HepG2 (cell line): Measurements from ENCODE around the gene C21orf58. TPM values are rescaled to one million over a fixed set of nuclear protein-coding genes. Genes with fewer than 3 reads are reported as not detected.
A peak's percentile ranks its signal among the peaks of the same experiment; 100 is the strongest.

Experiments
- ATF7 ChIP-seq, 2 experiments: fragments of 450-650 bp in 1 of 2; sonication (generic) in 1 of 2; formaldehyde crosslinking in 1 of 2; IDR thresholded peaks; 2 replicates each; pipeline versions ENCODE4 v1.4.0 to v1.6.1; 2016 to 2020; ENCODE audit warnings: antibody characterized with exemption in 1 of 2, mild to moderate bottlenecking in 1 of 2, missing genetic modification reagents in 1 of 2
- DPF2 ChIP-seq: sonication (generic); formaldehyde crosslinking; IDR thresholded peaks from 2 replicates; pipeline ENCODE4 v1.4.0; 2020; ENCODE audit warnings: mild to moderate bottlenecking, low read depth, missing genetic modification reagents, borderline replicate concordance
- EZH2 ChIP-seq: conservative IDR thresholded peaks from 2 replicates; pipeline ENCODE4 v1.6.1; 2012; ENCODE audit warnings: mild to moderate bottlenecking, low read depth, low read length, moderate library complexity
- FOXA3 ChIP-seq: IDR thresholded peaks from 2 replicates; pipeline ENCODE4 v1.6.1; 2016; ENCODE audit warnings: missing genetic modification reagents, missing compliant biosample characterization
- MAFK ChIP-seq, 2 experiments: IDR thresholded peaks in 1 of 2; conservative IDR thresholded peaks in 1 of 2; 2 replicates each; pipeline ENCODE4 v1.6.1; 2011; ENCODE audit warnings: improper control_type of control experiment in 2 of 2, low read length in 2 of 2
- MAZ ChIP-seq, 2 experiments: sonication (generic) in 1 of 2; formaldehyde crosslinking in 1 of 2; IDR thresholded peaks; 2 replicates each; pipeline versions ENCODE4 v1.5.0 to v1.6.1; 2012 to 2020; ENCODE audit warnings: low read depth in 2 of 2, mild to moderate bottlenecking in 2 of 2, borderline replicate concordance in 1 of 2, improper control_type of control experiment in 1 of 2, low read length in 1 of 2, missing genetic modification reagents in 1 of 2, moderate library complexity in 1 of 2
- NR2F1 ChIP-seq, 2 experiments: fragments of 450-650 bp in 1 of 2; formaldehyde crosslinking in 1 of 2; IDR thresholded peaks; 2 replicates each; pipeline versions ENCODE4 v1.5.0 to v1.6.1; 2016 to 2020; ENCODE audit warnings: mild to moderate bottlenecking in 1 of 2, missing compliant biosample characterization in 1 of 2, missing genetic modification reagents in 1 of 2, moderate library complexity in 1 of 2
- POLR2AphosphoS2 ChIP-seq: IDR thresholded peaks from 2 replicates; pipeline ENCODE4 v1.6.1; 2011; ENCODE audit warnings: low read depth, low read length, improper control_type of control experiment
- RFX5 ChIP-seq: IDR thresholded peaks from 2 replicates; pipeline ENCODE4 v1.6.1; 2011; ENCODE audit warnings: low read depth, low read length, improper control_type of control experiment
- SP1 ChIP-seq, 2 experiments: fragments of 450-650 bp in 1 of 2; sonication (generic) in 1 of 2; formaldehyde crosslinking in 1 of 2; IDR thresholded peaks; 2 replicates each; pipeline versions ENCODE4 v1.4.0 to v1.6.1; 2016 to 2020; ENCODE audit warnings: missing genetic modification reagents in 1 of 2
- SSRP1 ChIP-seq: IDR thresholded peaks from 2 replicates; pipeline ENCODE4 v1.6.1; 2016; ENCODE audit warnings: control low read depth
- ZBTB7A ChIP-seq: sonication (generic); formaldehyde crosslinking; IDR thresholded peaks from 2 replicates; pipeline ENCODE4 v1.8.0; 2022; ENCODE audit warnings: mild to moderate bottlenecking, missing genetic modification reagents
- ZNF263 ChIP-seq: sonication (generic); formaldehyde crosslinking; IDR thresholded peaks from 2 replicates; pipeline ENCODE4 v1.4.0; 2020; ENCODE audit warnings: missing genetic modification reagents
- polyA plus RNA-seq, 8 experiments: library from polyadenylated mRNA; depleted of rRNA in 3 of 8; stranded (reverse) in 7 of 8; unstranded in 1 of 8; fragments of >200 nt; fragmentation: Illumina TruSeq in 4 of 8; extraction: Trizol in 4 of 8; gene quantifications; 2 replicates each; pipeline versions ENCODE4 v1.2.1 to v1.2.3, GENCODE V29; 2011 to 2016; ENCODE audit warnings: low read depth in 4 of 8, missing spikeins in 1 of 8, mixed read lengths in 1 of 8; ENCODE audit not compliant: insufficient read depth in 1 of 8
- total RNA-seq, 5 experiments: library from RNA; depleted of rRNA; stranded (reverse); fragments of >200 nt; fragmentation: Illumina TruSeq; extraction: Trizol; gene quantifications; 2 replicates each; pipeline ENCODE4 v1.2.3, GENCODE V29; 2016; ENCODE audit warnings: low read depth in 1 of 5
- TF ChIP-seq, protein P1 (sequence below): sonication (generic); formaldehyde crosslinking; IDR thresholded peaks from 2 replicates; pipeline ENCODE4 v1.4.0; 2020; ENCODE audit warnings: missing genetic modification reagents, mild to moderate bottlenecking, borderline replicate concordance
- TF ChIP-seq, protein P2 (sequence below): IDR thresholded peaks from 2 replicates; pipeline ENCODE4 v1.6.1; 2016
- TF ChIP-seq, protein P3 (sequence below): sonication (generic); formaldehyde crosslinking; IDR thresholded peaks from 2 replicates; pipeline ENCODE4 v1.9.0; 2021; ENCODE audit warnings: missing genetic modification reagents, mild to moderate bottlenecking, borderline replicate concordance
- TF ChIP-seq, protein P4 (sequence below): IDR thresholded peaks from 2 replicates; pipeline ENCODE4 v1.6.1; 2016; ENCODE audit warnings: low read depth, missing genetic modification reagents, missing compliant biosample characterization

C21orf58 gene
- total and polyA plus RNA-seq, 2 of the 13 experiments (the other 11 are each of a cell fraction or from before 2014, with no cell fraction given), result 3.5 to 6.8 TPM

DNA sequence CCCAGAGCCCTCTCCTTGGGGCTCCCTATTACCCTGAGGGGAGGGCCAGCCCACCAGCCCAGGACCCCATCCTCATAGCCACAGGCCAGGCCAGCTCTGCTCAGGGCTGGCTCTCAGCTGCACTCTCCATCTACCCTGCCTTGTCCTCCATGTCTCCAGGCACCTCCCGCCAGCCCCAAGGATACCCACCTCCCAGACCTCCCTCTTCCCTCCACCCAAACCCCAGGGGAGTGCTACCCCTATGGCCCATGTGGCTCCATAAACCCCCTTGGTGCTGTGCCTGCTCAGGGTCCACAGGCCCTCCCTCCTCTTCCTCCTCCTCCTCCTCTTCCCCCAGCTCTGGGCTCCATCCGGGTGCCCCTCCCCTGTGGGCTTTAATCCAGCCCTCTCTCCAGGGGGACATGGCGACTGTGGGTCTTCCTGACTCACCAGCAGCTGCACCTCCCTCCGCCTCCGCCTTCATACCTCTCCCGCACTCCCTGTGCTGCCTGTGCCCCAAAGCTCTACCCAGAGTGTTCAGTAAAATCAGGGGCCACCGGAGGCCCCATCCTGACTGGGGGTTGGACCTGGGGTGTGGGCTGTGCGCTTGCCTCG lies 28.4 kb downstream of the C21orf58 start (continued):
- TF ChIP-seq, protein P1, sequence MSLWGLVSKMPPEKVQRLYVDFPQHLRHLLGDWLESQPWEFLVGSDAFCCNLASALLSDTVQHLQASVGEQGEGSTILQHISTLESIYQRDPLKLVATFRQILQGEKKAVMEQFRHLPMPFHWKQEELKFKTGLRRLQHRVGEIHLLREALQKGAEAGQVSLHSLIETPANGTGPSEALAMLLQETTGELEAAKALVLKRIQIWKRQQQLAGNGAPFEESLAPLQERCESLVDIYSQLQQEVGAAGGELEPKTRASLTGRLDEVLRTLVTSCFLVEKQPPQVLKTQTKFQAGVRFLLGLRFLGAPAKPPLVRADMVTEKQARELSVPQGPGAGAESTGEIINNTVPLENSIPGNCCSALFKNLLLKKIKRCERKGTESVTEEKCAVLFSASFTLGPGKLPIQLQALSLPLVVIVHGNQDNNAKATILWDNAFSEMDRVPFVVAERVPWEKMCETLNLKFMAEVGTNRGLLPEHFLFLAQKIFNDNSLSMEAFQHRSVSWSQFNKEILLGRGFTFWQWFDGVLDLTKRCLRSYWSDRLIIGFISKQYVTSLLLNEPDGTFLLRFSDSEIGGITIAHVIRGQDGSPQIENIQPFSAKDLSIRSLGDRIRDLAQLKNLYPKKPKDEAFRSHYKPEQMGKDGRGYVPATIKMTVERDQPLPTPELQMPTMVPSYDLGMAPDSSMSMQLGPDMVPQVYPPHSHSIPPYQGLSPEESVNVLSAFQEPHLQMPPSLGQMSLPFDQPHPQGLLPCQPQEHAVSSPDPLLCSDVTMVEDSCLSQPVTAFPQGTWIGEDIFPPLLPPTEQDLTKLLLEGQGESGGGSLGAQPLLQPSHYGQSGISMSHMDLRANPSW (CRISPR knock-in tag), result no peak
- TF ChIP-seq SP1 (IDR thresholded peaks at IDR 0.05) (no peak), SP1 (CRISPR knock-in tag; IDR thresholded peaks at IDR 0.05) (no peak), DPF2 (no peak), ZBTB7A (CRISPR knock-in tag) (0 out of 2 replicates have a peak, but pooled peaks have one; percentile 1), SSRP1 (0 out of 2 replicates have a peak, but pooled peaks have one; percentile 35), POLR2AphosphoS2 (no peak), ZNF263 (CRISPR knock-in tag) (peak; percentile 35), ATF7 (IDR thresholded peaks at IDR 0.05) (no peak), ATF7 (CRISPR knock-in tag; IDR thresholded peaks at IDR 0.05) (no peak), RFX5 (no peak), EZH2 (no peak), FOXA3 (no peak), MAFK (conservative IDR thresholded peaks at IDR 0.05 in 1 of 2, IDR thresholded peaks at IDR 0.05 in 1 of 2; ENCODE audit: low read length in 2 of 2) (no peak), NR2F1 (CRISPR knock-in tag; IDR thresholded peaks at IDR 0.05) (no peak), MAZ (IDR thresholded peaks at IDR 0.05; ENCODE audit: borderline replicate concordance, low read depth, low read length) (no peak), MAZ (CRISPR knock-in tag; IDR thresholded peaks at IDR 0.05; ENCODE audit: low read depth) (peak; percentile 10; the same call in 1 of the 2 replicates)
- TF ChIP-seq, protein P2, sequence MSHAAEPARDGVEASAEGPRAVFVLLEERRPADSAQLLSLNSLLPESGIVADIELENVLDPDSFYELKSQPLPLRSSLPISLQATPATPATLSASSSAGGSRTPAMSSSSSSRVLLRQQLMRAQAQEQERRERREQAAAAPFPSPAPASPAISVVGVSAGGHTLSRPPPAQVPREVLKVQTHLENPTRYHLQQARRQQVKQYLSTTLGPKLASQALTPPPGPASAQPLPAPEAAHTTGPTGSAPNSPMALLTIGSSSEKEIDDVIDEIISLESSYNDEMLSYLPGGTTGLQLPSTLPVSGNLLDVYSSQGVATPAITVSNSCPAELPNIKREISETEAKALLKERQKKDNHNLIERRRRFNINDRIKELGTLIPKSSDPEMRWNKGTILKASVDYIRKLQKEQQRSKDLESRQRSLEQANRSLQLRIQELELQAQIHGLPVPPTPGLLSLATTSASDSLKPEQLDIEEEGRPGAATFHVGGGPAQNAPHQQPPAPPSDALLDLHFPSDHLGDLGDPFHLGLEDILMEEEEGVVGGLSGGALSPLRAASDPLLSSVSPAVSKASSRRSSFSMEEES, result no peak
- TF ChIP-seq, protein P3, sequence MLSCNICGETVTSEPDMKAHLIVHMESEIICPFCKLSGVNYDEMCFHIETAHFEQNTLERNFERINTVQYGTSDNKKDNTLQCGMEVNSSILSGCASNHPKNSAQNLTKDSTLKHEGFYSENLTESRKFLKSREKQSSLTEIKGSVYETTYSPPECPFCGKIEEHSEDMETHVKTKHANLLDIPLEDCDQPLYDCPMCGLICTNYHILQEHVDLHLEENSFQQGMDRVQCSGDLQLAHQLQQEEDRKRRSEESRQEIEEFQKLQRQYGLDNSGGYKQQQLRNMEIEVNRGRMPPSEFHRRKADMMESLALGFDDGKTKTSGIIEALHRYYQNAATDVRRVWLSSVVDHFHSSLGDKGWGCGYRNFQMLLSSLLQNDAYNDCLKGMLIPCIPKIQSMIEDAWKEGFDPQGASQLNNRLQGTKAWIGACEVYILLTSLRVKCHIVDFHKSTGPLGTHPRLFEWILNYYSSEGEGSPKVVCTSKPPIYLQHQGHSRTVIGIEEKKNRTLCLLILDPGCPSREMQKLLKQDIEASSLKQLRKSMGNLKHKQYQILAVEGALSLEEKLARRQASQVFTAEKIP (CRISPR knock-in tag), result no peak
- TF ChIP-seq, protein P4, sequence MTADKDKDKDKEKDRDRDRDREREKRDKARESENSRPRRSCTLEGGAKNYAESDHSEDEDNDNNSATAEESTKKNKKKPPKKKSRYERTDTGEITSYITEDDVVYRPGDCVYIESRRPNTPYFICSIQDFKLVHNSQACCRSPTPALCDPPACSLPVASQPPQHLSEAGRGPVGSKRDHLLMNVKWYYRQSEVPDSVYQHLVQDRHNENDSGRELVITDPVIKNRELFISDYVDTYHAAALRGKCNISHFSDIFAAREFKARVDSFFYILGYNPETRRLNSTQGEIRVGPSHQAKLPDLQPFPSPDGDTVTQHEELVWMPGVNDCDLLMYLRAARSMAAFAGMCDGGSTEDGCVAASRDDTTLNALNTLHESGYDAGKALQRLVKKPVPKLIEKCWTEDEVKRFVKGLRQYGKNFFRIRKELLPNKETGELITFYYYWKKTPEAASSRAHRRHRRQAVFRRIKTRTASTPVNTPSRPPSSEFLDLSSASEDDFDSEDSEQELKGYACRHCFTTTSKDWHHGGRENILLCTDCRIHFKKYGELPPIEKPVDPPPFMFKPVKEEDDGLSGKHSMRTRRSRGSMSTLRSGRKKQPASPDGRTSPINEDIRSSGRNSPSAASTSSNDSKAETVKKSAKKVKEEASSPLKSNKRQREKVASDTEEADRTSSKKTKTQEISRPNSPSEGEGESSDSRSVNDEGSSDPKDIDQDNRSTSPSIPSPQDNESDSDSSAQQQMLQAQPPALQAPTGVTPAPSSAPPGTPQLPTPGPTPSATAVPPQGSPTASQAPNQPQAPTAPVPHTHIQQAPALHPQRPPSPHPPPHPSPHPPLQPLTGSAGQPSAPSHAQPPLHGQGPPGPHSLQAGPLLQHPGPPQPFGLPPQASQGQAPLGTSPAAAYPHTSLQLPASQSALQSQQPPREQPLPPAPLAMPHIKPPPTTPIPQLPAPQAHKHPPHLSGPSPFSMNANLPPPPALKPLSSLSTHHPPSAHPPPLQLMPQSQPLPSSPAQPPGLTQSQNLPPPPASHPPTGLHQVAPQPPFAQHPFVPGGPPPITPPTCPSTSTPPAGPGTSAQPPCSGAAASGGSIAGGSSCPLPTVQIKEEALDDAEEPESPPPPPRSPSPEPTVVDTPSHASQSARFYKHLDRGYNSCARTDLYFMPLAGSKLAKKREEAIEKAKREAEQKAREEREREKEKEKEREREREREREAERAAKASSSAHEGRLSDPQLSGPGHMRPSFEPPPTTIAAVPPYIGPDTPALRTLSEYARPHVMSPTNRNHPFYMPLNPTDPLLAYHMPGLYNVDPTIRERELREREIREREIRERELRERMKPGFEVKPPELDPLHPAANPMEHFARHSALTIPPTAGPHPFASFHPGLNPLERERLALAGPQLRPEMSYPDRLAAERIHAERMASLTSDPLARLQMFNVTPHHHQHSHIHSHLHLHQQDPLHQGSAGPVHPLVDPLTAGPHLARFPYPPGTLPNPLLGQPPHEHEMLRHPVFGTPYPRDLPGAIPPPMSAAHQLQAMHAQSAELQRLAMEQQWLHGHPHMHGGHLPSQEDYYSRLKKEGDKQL (CRISPR knock-in tag), result no peak
